Nephron (organoid): ENCODE results near the gene DNAL4.

Source experiments
- H3K27ac Mint-ChIP-seq, 3 experiments: 2 replicates each; pipeline ENCODE4 v1.8.0; 2020; ENCODE audit warnings: mixed read lengths in 3 of 3, mild to moderate bottlenecking in 2 of 3, moderate library complexity in 1 of 3
- H3K27me3 Mint-ChIP-seq: 2 replicates; pipeline ENCODE4 v1.8.0; 2021; ENCODE audit warnings: low read depth, mild to moderate bottlenecking, moderate library complexity, mixed read lengths
- H3K36me3 Mint-ChIP-seq: 2 replicates; pipeline ENCODE4 v1.8.0; 2020; ENCODE audit warnings: low read depth, mixed read lengths
- H3K4me1 Mint-ChIP-seq: 2 replicates; pipeline ENCODE4 v1.8.0; 2020; ENCODE audit warnings: mixed read lengths
- H3K4me3 Mint-ChIP-seq, 3 experiments: 2 replicates each; pipeline ENCODE4 v1.8.0; 2020; ENCODE audit warnings: mild to moderate bottlenecking in 3 of 3, mixed read lengths in 3 of 3, moderate library complexity in 2 of 3
- H3K9me3 Mint-ChIP-seq: 2 replicates; pipeline ENCODE4 v1.8.0; 2020; ENCODE audit warnings: mixed read lengths
- CTCF ChIP-seq, 3 experiments: fragments of 200-600 bp; sonication (generic); IDR thresholded peaks; one replicate each; pipeline ENCODE4 v1.5.0; 2021; ENCODE audit warnings: antibody characterized with exemption in 3 of 3; ENCODE audit not compliant: unreplicated experiment in 3 of 3

The DNAL4 gene

GRCh38 chr22:38833061-38833460, 39.1 kb upstream of the DNAL4 start:
- Mint-ChIP-seq H3K9me3 (no peaks in the 10 kb centered on the region), H3K27ac (no peak overlapping the region), H3K27me3 (peaks cover 31% of the 10 kb centered on the region), H3K4me3 (no peak overlapping the region), H3K4me1 (no peaks in the 10 kb centered on the region), H3K36me3 (no peaks in the 10 kb centered on the region)
- no peak for TF ChIP-seq CTCF (IDR thresholded peaks at IDR 0.05; ENCODE audit: unreplicated experiment in 3 of 3)

- Mint-ChIP-seq H3K27me3 (peaks cover 27% of the 10 kb centered on the region), H3K4me1 (no peaks in the 10 kb centered on the region), H3K4me3 (no peak overlapping the region), H3K27ac (no peak overlapping the region), H3K9me3 (no peaks in the 10 kb centered on the region), H3K36me3 (no peaks in the 10 kb centered on the region)
- TF ChIP-seq CTCF (IDR thresholded peaks at IDR 0.05; ENCODE audit: unreplicated experiment in 3 of 3) = no peak
Measured at GRCh38 chr22:38832005-38832978, 38.3 kb upstream of the DNAL4 start.

- Mint-ChIP-seq H3K36me3 (no peaks in the 10 kb centered on the region), H3K4me3 (no peak overlapping the region), H3K4me1 (no peaks in the 10 kb centered on the region), H3K27me3 (peaks cover 25% of the 10 kb centered on the region), H3K9me3 (no peaks in the 10 kb centered on the region), H3K27ac (no peak overlapping the region)
- no peak for TF ChIP-seq CTCF (IDR thresholded peaks at IDR 0.05; ENCODE audit: unreplicated experiment in 3 of 3)
Measured at GRCh38 chr22:38831166-38831945, 37.4 kb upstream of the DNAL4 start.

- Mint-ChIP-seq H3K27ac (no peak overlapping the region), H3K27me3 (peaks cover 22% of the 10 kb centered on the region), H3K36me3 (no peaks in the 10 kb centered on the region), H3K4me3 (no peak overlapping the region), H3K4me1 (no peaks in the 10 kb centered on the region), H3K9me3 (no peaks in the 10 kb centered on the region)
- no peak for TF ChIP-seq CTCF (IDR thresholded peaks at IDR 0.05; ENCODE audit: unreplicated experiment in 3 of 3)
Measured at GRCh38 chr22:38830845-38831108, 36.8 kb upstream of the DNAL4 start.

GRCh38 chr22:38830026-38830844, 36.3 kb upstream of the DNAL4 start:
- H3K9me3 Mint-ChIP-seq = no peaks in the 10 kb centered on the region
- H3K27me3 Mint-ChIP-seq = peaks cover 19% of the 10 kb centered on the region
- H3K4me3 Mint-ChIP-seq = no peak overlapping the region
- no peaks in the 10 kb centered on the region for H3K4me1 Mint-ChIP-seq
- no peaks in the 10 kb centered on the region for H3K36me3 Mint-ChIP-seq
- no peak for TF ChIP-seq CTCF (IDR thresholded peaks at IDR 0.05; ENCODE audit: unreplicated experiment in 3 of 3)
- no peak overlapping the region for H3K27ac Mint-ChIP-seq
